HepG2 (cell line): ENCODE measurements around the gene IZUMO4. TPM values are rescaled to one million over a fixed set of nuclear protein-coding genes. Genes with fewer than 3 reads are reported as not detected.

ENCODE experiments used
- ATM ChIP-seq: fragments of 450-650 bp; IDR thresholded peaks from 2 replicates; pipeline ENCODE4 v1.7.1; 2017; ENCODE audit warnings: mild to moderate bottlenecking, borderline replicate concordance
- CENPT ChIP-seq: sonication (generic); formaldehyde crosslinking; IDR thresholded peaks from 2 replicates; pipeline ENCODE4 v1.8.0; 2022; ENCODE audit warnings: low read depth, mild to moderate bottlenecking, moderate library complexity, missing genetic modification reagents
- CREB1 ChIP-seq, 2 experiments: fragments of 450-650 bp in 1 of 2; IDR thresholded peaks; 2 replicates each; pipeline ENCODE4 v1.6.1; 2016 to 2017; ENCODE audit warnings: control low read depth in 1 of 2, mild to moderate bottlenecking in 1 of 2, missing compliant biosample characterization in 1 of 2, missing genetic modification characterization in 1 of 2
- GTF2F1 ChIP-seq: fragments of 150-350 bp; IDR thresholded peaks from 2 replicates; pipeline ENCODE4 v1.6.1; 2014; ENCODE audit warnings: low read length
- JUN ChIP-seq: sonication (generic); formaldehyde crosslinking; IDR thresholded peaks from 2 replicates; pipeline ENCODE4 v1.4.0; 2020; ENCODE audit warnings: mild to moderate bottlenecking, missing genetic modification reagents
- KLF12 ChIP-seq: sonication (generic); formaldehyde crosslinking; IDR thresholded peaks from 2 replicates; pipeline ENCODE4 v1.4.0; 2020; ENCODE audit warnings: missing genetic modification reagents, borderline replicate concordance
- RFX3 ChIP-seq: IDR thresholded peaks from 2 replicates; pipeline ENCODE4 v1.6.1; 2016; ENCODE audit warnings: missing biosample characterization, missing genetic modification reagents
- SAFB2 ChIP-seq: sonication (generic); formaldehyde crosslinking; IDR thresholded peaks from 2 replicates; pipeline ENCODE4 v1.5.1; 2020; ENCODE audit warnings: missing genetic modification reagents, low read depth, mild to moderate bottlenecking, borderline replicate concordance
- SMC3 ChIP-seq: IDR thresholded peaks from 2 replicates; pipeline ENCODE4 v1.6.1; 2011; ENCODE audit warnings: low read length, improper control_type of control experiment
- SNRNP70 ChIP-seq: fragments of 200-400 bp; formaldehyde crosslinking; IDR thresholded peaks from 2 replicates; pipeline ENCODE4 v1.6.1; 2017; ENCODE audit warnings: mild to moderate bottlenecking, low read depth, low read length, moderate library complexity
- SRY ChIP-seq: sonication (generic); formaldehyde crosslinking; IDR thresholded peaks from 2 replicates; pipeline ENCODE4 v1.8.0; 2022; ENCODE audit warnings: mild to moderate bottlenecking, missing genetic modification reagents
- ZKSCAN5 ChIP-seq: sonication (generic); formaldehyde crosslinking; IDR thresholded peaks from 2 replicates; pipeline ENCODE4 v1.5.1; 2020; ENCODE audit warnings: mild to moderate bottlenecking, missing genetic modification reagents
- ZNF207 ChIP-seq: fragments of 450-650 bp; IDR thresholded peaks from 2 replicates; pipeline ENCODE4 v1.6.1; 2016; ENCODE audit warnings: antibody characterized with exemption, borderline replicate concordance
- ZNF260 ChIP-seq: sonication (generic); formaldehyde crosslinking; IDR thresholded peaks from 2 replicates; pipeline ENCODE4 v1.4.0; 2020; ENCODE audit warnings: missing genetic modification reagents, low read depth, mild to moderate bottlenecking, borderline replicate concordance
- ZNF678 ChIP-seq: sonication (generic); formaldehyde crosslinking; IDR thresholded peaks from 2 replicates; pipeline ENCODE4 v1.4.0; 2020; ENCODE audit warnings: mild to moderate bottlenecking, missing genetic modification reagents
- ZNF747 ChIP-seq: sonication (generic); formaldehyde crosslinking; IDR thresholded peaks from 2 replicates; pipeline ENCODE4 v1.8.1; 2023; ENCODE audit warnings: missing genetic modification reagents, mild to moderate bottlenecking, borderline replicate concordance
- ZNF770 ChIP-seq: sonication (generic); formaldehyde crosslinking; IDR thresholded peaks from 2 replicates; pipeline ENCODE4 v1.5.0; 2020; ENCODE audit warnings: mild to moderate bottlenecking, missing genetic modification reagents
- polyA plus RNA-seq, 8 experiments: library from polyadenylated mRNA; depleted of rRNA in 3 of 8; stranded (reverse) in 7 of 8; unstranded in 1 of 8; fragments of >200 nt; fragmentation: Illumina TruSeq in 4 of 8; extraction: Trizol in 4 of 8; gene quantifications; 2 replicates each; pipeline versions ENCODE4 v1.2.1 to v1.2.3, GENCODE V29; 2011 to 2016; ENCODE audit warnings: low read depth in 4 of 8, missing spikeins in 1 of 8, mixed read lengths in 1 of 8; ENCODE audit not compliant: insufficient read depth in 1 of 8
- total RNA-seq, 5 experiments: library from RNA; depleted of rRNA; stranded (reverse); fragments of >200 nt; fragmentation: Illumina TruSeq; extraction: Trizol; gene quantifications; 2 replicates each; pipeline ENCODE4 v1.2.3, GENCODE V29; 2016; ENCODE audit warnings: low read depth in 1 of 5
- TF ChIP-seq, protein P1 (sequence below): sonication (generic); formaldehyde crosslinking; IDR thresholded peaks from 2 replicates; pipeline ENCODE4 v1.4.0; 2020; ENCODE audit warnings: missing genetic modification reagents; ENCODE audit errors: not compliant biosample characterization
- TF ChIP-seq, protein P2 (sequence below): sonication (generic); formaldehyde crosslinking; IDR thresholded peaks from 2 replicates; pipeline ENCODE4 v1.4.0; 2020; ENCODE audit warnings: missing genetic modification reagents, borderline replicate concordance
- TF ChIP-seq, protein P3 (sequence below): sonication (generic); formaldehyde crosslinking; IDR thresholded peaks from 2 replicates; pipeline ENCODE4 v1.5.0; 2020; ENCODE audit warnings: mild to moderate bottlenecking, missing genetic modification reagents, moderate library complexity
- TF ChIP-seq, protein P4 (sequence below): IDR thresholded peaks from 2 replicates; pipeline ENCODE4 v1.6.1; 2016; ENCODE audit warnings: mild to moderate bottlenecking

The IZUMO4 gene
- total and polyA plus RNA-seq, 2 of the 13 experiments (the other 11 are each of a cell fraction or from before 2014, with no cell fraction given): 0.77 to 3.9 TPM

- no peak for TF ChIP-seq SNRNP70
- TF ChIP-seq JUN (CRISPR knock-in tag): no peak
- TF ChIP-seq GTF2F1: no peak
- TF ChIP-seq ZNF747 (CRISPR knock-in tag): no peak
- no peak for TF ChIP-seq SAFB2 (CRISPR knock-in tag)
- TF ChIP-seq SMC3: no peak
- TF ChIP-seq SRY (CRISPR knock-in tag): no peak
- TF ChIP-seq RFX3 (CRISPR knock-in tag): no peak
- TF ChIP-seq ZKSCAN5 (CRISPR knock-in tag): no peak; the same call in 1 of the 2 replicates
- TF ChIP-seq CREB1 (IDR thresholded peaks at IDR 0.05): no peak
- TF ChIP-seq CREB1 (CRISPR knock-in tag; IDR thresholded peaks at IDR 0.05): no peak
- TF ChIP-seq, protein P1, sequence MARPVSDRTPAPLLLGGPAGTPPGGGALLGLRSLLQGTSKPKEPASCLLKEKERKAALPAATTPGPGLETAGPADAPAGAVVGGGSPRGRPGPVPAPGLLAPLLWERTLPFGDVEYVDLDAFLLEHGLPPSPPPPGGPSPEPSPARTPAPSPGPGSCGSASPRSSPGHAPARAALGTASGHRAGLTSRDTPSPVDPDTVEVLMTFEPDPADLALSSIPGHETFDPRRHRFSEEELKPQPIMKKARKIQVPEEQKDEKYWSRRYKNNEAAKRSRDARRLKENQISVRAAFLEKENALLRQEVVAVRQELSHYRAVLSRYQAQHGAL (CRISPR knock-in tag): no peak
- TF ChIP-seq ZNF678: peak; percentile 20; the same call in 1 of the 2 replicates
- TF ChIP-seq ATM: no peak
- TF ChIP-seq, protein P2, sequence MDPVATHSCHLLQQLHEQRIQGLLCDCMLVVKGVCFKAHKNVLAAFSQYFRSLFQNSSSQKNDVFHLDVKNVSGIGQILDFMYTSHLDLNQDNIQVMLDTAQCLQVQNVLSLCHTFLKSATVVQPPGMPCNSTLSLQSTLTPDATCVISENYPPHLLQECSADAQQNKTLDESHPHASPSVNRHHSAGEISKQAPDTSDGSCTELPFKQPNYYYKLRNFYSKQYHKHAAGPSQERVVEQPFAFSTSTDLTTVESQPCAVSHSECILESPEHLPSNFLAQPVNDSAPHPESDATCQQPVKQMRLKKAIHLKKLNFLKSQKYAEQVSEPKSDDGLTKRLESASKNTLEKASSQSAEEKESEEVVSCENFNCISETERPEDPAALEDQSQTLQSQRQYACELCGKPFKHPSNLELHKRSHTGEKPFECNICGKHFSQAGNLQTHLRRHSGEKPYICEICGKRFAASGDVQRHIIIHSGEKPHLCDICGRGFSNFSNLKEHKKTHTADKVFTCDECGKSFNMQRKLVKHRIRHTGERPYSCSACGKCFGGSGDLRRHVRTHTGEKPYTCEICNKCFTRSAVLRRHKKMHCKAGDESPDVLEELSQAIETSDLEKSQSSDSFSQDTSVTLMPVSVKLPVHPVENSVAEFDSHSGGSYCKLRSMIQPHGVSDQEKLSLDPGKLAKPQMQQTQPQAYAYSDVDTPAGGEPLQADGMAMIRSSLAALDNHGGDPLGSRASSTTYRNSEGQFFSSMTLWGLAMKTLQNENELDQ (CRISPR knock-in tag): no peak
- TF ChIP-seq, protein P3, sequence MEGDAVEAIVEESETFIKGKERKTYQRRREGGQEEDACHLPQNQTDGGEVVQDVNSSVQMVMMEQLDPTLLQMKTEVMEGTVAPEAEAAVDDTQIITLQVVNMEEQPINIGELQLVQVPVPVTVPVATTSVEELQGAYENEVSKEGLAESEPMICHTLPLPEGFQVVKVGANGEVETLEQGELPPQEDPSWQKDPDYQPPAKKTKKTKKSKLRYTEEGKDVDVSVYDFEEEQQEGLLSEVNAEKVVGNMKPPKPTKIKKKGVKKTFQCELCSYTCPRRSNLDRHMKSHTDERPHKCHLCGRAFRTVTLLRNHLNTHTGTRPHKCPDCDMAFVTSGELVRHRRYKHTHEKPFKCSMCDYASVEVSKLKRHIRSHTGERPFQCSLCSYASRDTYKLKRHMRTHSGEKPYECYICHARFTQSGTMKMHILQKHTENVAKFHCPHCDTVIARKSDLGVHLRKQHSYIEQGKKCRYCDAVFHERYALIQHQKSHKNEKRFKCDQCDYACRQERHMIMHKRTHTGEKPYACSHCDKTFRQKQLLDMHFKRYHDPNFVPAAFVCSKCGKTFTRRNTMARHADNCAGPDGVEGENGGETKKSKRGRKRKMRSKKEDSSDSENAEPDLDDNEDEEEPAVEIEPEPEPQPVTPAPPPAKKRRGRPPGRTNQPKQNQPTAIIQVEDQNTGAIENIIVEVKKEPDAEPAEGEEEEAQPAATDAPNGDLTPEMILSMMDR (CRISPR knock-in tag): peak; percentile 58
- no peak for TF ChIP-seq ZNF260 (CRISPR knock-in tag)
- no peak for TF ChIP-seq ZNF207
- no peak for TF ChIP-seq KLF12 (CRISPR knock-in tag)
- no peak for TF ChIP-seq CENPT
- TF ChIP-seq ZNF770 (CRISPR knock-in tag): peak; percentile 42; the same call in 1 of the 2 replicates
- TF ChIP-seq, protein P4, sequence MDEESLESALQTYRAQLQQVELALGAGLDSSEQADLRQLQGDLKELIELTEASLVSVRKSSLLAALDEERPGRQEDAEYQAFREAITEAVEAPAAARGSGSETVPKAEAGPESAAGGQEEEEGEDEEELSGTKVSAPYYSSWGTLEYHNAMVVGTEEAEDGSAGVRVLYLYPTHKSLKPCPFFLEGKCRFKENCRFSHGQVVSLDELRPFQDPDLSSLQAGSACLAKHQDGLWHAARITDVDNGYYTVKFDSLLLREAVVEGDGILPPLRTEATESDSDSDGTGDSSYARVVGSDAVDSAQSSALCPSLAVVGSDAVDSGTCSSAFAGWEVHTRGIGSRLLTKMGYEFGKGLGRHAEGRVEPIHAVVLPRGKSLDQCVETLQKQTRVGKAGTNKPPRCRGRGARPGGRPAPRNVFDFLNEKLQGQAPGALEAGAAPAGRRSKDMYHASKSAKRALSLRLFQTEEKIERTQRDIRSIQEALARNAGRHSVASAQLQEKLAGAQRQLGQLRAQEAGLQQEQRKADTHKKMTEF: peak; percentile 16; the same call in 1 of the 2 replicates
Observed at GRCh38 chr19:2064788-2065524, 31.8 kb upstream of the IZUMO4 start (continued).
